GM12865 (cell line): ENCODE measurements around the gene LARP4B.

Source experiments
- DNase-seq: peaks from one replicate; pipeline ENCODE4 v3.0.0; 2010; ENCODE audit warnings: low read depth
- H3K4me3 ChIP-seq: 2 replicates; pipeline ENCODE4 v1.5.1; 2011; ENCODE audit warnings: mild to moderate bottlenecking, low read depth, low read length, control low read depth
- CTCF ChIP-seq: IDR thresholded peaks from 2 replicates; pipeline ENCODE4 v1.5.1; 2011; ENCODE audit warnings: low read length, control low read depth, low read depth, inconsistent platforms; ENCODE audit not compliant: insufficient read depth; ENCODE audit errors: missing control alignments

Gene LARP4B

GRCh38 chr10:860519-860918, 71.0 kb downstream of the LARP4B start:
- no peak overlapping the region for H3K4me3 ChIP-seq
- no peak for DNase-seq
- TF ChIP-seq CTCF: no peak

GRCh38 chr10:856416-857157, 74.9 kb downstream of the LARP4B start:
- DNase-seq: no peak
- no peak overlapping the region for H3K4me3 ChIP-seq
- no peak for TF ChIP-seq CTCF

GRCh38 chr10:855671-856070, 75.8 kb downstream of the LARP4B start:
- TF ChIP-seq CTCF: no peak
- no peak for DNase-seq

GRCh38 chr10:855079-855478, 76.4 kb downstream of the LARP4B start:
- DNase-seq: no peak

More at GRCh38 chr10:855671-856070, 75.8 kb downstream of the LARP4B start:
- H3K4me3 ChIP-seq: no peak overlapping the region

GRCh38 chr10:853017-853416, 78.5 kb downstream of the LARP4B start:
- no peak for TF ChIP-seq CTCF
- no peak for DNase-seq
- H3K4me3 ChIP-seq: no peak overlapping the region

More at GRCh38 chr10:855079-855478, 76.4 kb downstream of the LARP4B start:
- no peak overlapping the region for H3K4me3 ChIP-seq
- no peak for TF ChIP-seq CTCF

GRCh38 chr10:852386-852785, 79.1 kb downstream of the LARP4B start:
- H3K4me3 ChIP-seq: no peak overlapping the region
- DNase-seq: no peak
- no peak for TF ChIP-seq CTCF

- DNase-seq: peak; percentile 56
- no peak for TF ChIP-seq CTCF
- peak overlapping the region; percentile 15; the same call in 1 of the 2 replicates for H3K4me3 ChIP-seq
Measured at GRCh38 chr10:851901-852300, 79.6 kb downstream of the LARP4B start.
